Fibroblast of mammary gland (primary cell): Measurements from ENCODE around the gene CACNA2D3.

Source experiments
- DNase-seq: peaks from one replicate; pipeline ENCODE4 v3.0.0-alpha.2; 2010; ENCODE audit warnings: low read depth
- H3K4me3 ChIP-seq: 2 replicates; pipeline ENCODE4 v1.5.1; 2011; ENCODE audit warnings: low read depth, mild to moderate bottlenecking, low read length, moderate library complexity; ENCODE audit not compliant: control insufficient read depth
- TF ChIP-seq, protein P1 (sequence below): conservative IDR thresholded peaks from 2 replicates; pipeline ENCODE4 v1.5.1; 2011; ENCODE audit warnings: low read depth, low read length, inconsistent platforms; ENCODE audit not compliant: control insufficient read depth, insufficient read depth

Gene CACNA2D3

DNA sequence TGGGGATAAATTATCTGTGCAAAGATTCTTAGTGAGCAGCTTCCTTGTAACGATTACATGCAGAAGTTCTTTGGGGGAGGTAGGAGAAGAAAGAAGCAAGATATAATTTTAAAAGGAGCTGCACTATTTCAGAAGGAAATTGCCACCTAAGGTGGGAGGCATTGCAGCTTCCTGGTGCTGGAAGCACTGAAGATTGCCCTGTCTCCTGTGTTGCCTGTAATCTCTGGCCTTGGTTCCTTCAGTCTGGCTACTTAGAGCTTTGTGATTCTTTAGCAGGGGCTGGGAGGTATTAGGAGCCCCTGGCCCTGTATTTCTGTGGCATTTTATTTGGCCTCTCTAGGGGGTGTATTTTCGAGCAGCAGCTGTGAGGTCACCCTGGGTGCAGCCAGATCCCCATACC lies 35.5 kb downstream of the CACNA2D3 start:
- H3K4me3 ChIP-seq: no peak overlapping the region
- TF ChIP-seq, protein P1, sequence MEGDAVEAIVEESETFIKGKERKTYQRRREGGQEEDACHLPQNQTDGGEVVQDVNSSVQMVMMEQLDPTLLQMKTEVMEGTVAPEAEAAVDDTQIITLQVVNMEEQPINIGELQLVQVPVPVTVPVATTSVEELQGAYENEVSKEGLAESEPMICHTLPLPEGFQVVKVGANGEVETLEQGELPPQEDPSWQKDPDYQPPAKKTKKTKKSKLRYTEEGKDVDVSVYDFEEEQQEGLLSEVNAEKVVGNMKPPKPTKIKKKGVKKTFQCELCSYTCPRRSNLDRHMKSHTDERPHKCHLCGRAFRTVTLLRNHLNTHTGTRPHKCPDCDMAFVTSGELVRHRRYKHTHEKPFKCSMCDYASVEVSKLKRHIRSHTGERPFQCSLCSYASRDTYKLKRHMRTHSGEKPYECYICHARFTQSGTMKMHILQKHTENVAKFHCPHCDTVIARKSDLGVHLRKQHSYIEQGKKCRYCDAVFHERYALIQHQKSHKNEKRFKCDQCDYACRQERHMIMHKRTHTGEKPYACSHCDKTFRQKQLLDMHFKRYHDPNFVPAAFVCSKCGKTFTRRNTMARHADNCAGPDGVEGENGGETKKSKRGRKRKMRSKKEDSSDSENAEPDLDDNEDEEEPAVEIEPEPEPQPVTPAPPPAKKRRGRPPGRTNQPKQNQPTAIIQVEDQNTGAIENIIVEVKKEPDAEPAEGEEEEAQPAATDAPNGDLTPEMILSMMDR: no peak
- no peak for DNase-seq

DNA sequence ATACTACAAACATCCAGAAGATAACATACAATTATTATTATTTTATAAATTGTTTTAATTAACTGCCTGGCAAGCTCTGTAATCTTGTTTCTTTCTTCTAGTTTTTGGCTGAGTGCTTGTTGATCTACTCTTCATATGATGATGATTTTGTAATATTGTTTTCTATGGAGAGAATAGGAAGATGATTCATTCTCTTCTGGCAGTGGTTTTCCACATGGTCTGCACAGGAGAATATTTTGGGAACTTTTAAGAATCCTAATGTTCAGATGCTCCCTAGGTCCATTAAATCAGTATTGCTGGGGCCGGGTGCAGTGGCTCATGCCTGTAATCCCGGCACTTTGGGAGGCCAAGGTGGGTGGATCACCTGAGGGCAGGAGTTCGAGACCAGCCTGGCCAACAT lies 37.6 kb downstream of the CACNA2D3 start:
- TF ChIP-seq, protein P1: no peak
- DNase-seq: no peak
- no peak overlapping the region for H3K4me3 ChIP-seq

DNA sequence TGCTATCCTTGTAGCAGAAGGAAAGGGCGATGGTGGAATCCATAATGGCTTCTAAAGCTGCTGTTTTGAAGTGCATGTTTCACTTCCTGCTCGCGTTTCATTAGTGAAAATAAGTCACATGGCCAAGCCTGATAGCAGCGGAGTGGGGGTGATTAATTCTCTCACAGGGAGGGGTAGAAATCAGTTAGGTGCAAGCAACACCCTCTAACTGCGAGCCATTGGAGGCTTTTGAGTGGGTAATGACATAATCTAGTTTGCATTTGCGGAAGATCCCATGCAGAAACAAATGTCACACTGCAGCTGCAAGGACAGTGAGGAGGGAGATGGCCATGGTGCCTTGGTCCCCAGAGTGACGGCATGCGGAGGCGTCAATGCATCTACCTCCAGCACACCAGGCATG lies 41.1 kb downstream of the CACNA2D3 start:
- TF ChIP-seq, protein P1: no peak
- DNase-seq: no peak
- no peak overlapping the region for H3K4me3 ChIP-seq

DNA sequence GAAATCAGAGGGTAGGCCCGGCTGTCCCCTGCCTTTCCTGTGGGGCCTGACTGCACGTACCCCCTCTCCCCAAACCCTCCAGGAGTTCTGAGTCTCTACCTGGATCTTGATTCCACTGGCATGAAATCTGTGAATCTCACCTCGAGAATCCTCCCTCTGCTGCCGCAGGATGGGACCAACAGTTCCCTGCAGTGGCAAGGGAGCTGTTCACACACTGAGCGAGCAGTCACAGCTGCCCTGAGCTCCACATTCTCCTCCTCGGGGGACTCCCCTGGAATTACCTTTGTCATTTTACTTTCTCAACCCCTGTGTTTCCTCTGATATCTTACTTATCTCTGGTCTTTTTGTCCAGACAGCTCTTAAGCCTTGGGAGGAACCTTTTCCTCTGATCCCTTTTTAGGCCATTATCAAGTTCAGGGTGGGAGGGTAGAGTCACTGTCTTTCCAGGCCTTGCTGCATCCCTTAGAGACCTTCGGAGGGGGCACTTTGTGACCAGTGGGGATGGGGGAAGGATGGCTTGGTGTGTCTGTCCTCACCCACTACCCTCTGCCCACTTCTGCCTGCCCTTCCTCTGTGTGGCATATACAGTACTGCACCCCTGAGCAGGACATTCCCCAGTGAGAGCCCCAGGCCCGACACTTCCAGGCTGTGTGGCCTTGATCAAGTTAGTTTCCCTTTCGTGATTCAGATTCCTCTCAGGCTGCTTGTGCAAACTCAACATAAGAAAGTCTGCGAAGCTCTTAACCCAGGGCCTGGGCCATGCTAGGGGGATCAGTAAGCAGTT lies 42.0 kb downstream of the CACNA2D3 start:
- TF ChIP-seq, protein P1: no peak
- H3K4me3 ChIP-seq: no peak overlapping the region
- DNase-seq: no peak

DNA sequence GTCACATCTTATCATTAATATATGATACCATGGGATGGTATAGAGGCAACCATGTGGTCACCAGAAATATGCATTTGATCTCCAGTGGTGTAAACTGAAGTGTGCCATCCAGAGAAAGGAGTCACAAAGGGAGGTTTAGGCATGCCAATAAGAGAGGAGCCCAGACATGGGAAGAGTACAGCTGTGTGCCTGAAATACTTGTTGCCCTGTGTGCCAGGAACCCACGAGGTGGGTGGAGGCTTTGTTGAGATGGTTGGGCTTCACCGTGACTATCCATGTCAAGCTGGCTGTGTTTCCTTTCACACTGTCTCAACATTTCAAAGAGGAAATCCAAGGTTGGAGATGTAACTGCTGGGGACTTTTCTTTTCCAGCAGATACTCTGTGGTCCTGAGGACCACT lies 43.5 kb downstream of the CACNA2D3 start:
- no peak overlapping the region for H3K4me3 ChIP-seq
- TF ChIP-seq, protein P1: no peak
- no peak for DNase-seq

DNA sequence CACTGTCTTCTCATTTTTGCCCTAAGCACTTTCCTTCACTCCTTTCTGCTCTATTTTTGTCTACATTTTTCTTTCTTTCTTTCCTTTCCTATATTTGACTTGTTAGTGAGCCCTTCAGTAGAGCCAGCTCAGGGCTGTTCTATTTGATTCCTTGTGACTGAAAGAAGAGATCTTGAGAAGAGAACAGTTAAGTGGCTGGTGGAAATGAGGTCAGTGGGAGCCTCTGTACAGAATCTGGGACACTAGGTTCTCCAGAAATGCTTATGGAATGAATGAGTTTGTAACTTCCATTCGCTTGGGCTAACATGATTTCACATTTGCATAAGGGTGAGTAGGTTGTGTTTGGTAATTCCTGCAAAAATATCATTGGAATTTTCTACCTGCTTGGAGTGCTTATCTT lies 45.6 kb downstream of the CACNA2D3 start:
- DNase-seq: no peak
- H3K4me3 ChIP-seq: no peak overlapping the region
- TF ChIP-seq, protein P1: no peak
